NOMO-1 treated with dmso at 0.1 percent for 144 hours (cell line): ENCODE data around the gene CELSR1.
A peak's percentile ranks its signal among the peaks of the same experiment; 100 is the strongest.

Experiments
- DNase-seq: peaks from one replicate; lab custom pipeline; 2025; ENCODE audit not compliant: unreplicated experiment; lab: John Stamatoyannopoulos, UW

The CELSR1 gene

DNA sequence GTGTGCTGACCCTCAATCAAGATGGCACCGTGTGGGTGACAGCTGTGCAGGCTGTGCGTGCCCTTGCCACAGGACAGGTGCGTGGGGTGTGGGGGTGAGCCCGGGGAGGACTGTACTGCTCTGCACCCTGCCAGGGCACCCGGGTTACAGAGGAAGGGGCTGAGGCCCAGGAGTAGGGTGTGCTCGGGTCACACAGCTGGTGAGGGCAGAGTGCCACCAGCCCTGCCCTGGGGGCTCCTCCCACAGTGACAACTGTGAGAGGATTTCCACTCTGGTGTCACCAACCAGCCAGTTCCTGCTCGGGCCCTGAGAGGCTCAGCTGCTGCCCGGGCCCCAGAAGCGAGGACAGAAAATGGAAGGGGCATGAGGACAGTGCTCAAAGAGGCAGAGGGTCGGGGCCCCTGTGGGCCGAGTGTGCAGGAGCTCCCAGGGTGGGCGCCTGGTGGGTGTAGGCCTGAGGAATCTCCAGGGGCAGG lies 181.4 kb downstream of the CELSR1 start:
- no peak for DNase-seq

DNA sequence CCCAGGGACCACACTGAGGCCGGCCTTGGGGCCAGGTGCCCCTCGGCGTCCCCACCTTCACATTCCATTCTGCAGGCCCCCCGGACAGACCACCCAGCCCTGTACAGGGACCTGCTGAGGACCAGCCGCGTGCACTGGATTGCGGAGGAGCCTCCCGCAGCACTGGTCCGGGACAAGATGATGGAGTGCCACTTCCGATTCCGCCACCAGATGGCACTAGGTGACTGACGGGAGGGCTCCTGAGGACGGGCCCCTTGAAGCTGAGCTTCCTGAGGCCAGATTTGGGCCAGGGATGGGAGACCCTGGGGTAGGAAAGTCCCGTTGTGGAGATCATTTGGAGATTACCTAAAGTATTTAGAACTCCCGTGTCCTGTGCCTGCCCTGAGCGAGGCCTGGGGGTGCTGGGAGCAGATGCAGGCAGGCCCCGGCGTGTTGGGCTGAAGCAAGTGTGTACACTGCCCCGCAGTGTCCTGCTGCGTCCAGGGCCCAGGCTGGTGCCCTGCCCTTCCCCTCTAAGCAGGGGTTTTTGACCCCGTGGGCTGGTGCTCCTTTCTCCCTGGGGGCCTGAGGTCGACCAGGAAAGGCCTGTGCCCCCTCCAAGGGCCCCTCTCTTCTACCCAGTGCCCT lies 181.9 kb downstream of the CELSR1 start:
- DNase-seq, result peak; percentile 8

DNA sequence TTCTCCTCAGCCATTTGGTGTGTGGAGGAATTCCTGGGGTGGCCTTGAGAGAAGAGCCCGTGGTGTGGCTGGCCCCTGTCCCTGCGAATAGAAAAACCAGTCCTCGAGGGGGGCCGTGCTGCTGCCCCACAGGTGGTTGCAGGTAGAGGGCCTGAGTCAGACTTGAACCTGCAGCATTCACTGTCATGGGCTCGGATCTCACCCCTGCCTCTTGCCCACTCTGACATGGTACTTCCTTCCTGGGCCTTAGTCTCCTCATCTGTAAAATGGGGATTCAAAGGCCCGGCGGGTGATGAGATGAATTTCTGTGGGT lies 182.5 kb downstream of the CELSR1 start:
- DNase-seq, result no peak

DNA sequence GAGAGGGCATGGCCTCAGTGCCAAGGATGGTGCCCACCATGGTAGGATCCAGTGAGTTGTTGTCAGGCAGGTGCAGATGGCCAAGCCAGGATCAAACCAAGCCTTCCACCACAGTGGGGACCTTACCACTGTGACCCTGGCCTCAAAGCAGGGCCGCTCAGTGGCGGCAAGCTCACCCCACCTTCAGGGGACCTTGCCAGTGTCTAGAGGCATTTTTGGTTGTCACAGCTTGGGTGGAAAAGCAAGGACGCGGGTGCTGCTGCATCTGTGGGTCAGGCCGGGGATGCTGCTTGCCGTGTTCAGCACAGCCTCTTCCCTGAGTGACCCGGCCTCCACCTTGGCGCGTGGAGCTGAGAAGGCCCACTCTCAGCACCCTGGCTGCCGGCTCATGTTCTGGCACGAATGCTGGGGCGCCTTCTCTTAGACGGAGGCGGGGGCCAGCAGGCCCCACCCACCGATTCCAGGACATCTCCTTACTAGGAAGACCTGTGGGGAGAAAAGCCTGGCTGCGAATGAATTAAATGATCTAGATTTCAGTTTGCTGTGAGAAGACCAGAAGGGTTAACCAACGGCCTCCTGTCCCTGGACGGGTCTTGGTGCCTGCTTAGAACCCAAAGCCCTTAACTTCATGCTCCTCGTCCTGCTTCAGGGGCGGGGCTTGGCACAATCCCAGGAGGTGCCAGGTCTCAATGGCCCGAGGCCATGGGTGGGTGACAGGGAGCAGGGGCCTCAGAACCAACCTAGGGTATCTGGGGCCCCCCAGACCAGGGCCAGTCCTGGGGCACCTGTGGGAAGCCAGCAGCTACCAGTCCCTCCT lies 183.0 kb downstream of the CELSR1 start:
- no peak for DNase-seq

DNA sequence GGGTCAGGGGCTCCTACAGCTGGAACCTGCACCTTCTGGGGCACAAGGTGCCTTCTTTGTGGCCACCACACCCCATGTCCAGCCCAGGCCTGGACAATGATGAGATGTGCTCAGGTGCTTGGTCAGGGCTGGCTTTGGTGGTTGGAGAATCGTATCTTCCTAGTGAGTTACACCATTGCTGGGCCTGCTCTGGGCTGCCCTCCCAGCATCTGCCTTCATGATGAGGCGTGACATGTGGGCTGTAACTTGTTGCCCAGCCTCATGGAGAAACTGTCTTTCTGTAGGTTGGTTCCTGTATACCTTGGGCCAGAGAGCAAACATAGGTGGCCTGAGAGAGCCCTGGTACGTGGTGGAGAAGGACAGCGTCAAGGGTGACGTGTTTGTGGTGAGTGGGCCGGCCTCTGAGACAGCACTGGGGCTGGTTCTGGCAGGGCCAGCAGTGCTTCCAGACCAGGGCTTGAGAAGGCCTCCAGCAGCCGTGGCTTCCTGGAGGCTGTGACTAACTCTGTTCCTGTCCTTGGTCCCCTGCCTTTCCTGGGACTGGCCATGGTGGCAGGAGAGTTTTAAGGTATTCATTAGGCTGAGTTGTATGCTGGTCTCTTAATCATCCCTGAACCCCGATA lies 183.8 kb downstream of the CELSR1 start:
- DNase-seq, result no peak

DNA sequence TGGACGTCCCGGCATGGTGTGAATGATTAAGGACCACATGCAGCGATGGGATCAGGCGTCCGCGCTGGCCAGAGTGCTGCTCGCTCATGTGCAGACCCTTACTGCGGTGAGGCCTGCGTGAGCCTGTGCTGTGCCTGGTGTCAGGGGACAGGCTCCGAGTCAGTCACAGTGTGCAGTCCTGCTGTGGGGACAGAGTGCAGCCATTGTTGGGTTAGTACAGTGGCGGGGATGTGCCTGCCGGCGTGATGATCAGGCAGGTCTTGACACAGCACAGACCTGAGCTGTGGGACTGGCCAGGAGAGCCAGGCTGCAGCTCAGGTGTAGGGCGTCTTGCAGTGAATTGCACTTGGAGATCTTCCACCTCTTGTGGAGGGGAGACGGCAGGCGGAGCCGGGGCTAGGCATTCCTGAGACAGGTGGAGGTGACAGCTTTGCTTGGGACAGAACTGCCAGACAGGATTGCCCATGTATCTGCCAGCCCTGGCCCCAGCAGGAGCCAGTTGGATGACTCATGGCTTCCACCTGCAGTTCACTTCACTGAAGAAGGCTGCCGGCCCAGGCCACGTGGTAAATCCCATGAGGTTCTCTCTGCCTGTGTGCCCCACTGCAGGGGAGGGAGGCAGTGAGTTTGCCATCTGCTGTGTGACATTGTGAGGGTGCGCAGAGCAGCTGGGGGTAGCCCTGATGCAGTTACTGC lies 184.6 kb downstream of the CELSR1 start:
- DNase-seq, result no peak

DNA sequence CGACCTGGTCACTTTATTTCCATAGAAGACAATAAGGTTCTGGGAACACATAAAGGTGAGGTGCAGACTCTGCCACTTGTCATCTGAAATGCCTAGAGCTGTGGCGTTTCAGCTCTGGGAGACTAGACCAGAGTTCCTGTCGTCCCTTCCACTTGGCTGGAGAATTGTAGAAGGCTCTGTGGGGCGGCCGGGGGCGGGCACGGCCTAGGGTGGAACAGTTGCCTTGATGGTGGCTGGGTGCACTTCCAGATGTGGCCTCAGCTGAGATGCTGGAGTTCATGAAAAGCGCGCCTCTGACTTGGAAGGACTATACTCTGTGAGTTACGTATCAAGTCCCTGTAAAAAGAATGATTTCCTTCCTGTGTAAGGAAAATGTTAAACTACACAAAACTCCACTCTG lies 185.1 kb downstream of the CELSR1 start:
- no peak for DNase-seq

DNA sequence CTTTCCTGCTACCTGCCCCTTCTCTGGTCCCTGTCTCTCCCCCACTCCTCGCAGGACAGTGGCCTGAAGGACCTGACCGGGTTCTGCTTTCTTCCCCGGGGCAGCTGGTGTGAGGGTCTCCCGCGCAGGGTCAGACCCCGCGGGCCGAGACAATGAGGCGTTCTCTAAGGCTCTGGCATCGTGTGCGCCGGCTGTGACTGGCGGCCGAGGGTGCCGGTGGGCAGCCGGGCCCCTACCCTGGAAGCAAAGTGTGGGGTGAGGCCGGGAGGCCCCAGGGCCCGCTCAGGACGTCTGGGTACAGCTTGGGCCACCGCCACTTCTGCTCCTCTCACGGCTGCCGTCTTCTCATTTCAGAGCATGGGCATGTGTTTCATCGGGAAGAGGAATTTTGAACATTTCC lies 185.7 kb downstream of the CELSR1 start:
- no peak for DNase-seq

DNA sequence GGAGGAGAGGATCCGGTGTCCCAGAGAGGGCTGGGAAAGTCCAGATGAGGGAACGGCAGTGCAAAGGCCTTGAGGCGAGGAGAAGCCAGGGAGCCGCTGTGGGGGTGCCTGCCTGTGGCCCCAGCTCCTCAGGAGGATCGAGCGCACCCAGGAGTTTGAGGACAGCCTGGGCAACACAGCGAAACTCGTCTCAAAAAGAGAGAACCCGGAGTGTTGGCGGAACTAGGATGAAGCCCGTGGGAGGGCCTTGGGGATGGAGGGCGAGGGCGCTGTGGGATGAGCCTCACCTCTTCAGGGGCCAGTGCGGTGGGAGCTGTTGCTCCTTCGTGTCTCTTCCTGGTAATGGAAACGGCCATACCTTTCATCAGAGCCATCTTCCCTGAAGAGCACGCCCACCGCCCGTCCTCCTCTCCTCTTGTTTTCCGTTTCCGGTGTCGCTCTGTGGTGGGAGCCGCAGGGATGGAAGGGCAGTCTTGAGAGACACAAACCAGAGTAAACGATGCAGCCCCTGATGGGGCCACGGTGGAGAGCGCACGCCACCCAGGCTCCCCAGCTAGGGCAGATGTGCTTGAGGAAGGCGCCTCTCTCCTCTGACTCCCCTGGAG lies 186.2 kb downstream of the CELSR1 start:
- DNase-seq, result no peak

DNA sequence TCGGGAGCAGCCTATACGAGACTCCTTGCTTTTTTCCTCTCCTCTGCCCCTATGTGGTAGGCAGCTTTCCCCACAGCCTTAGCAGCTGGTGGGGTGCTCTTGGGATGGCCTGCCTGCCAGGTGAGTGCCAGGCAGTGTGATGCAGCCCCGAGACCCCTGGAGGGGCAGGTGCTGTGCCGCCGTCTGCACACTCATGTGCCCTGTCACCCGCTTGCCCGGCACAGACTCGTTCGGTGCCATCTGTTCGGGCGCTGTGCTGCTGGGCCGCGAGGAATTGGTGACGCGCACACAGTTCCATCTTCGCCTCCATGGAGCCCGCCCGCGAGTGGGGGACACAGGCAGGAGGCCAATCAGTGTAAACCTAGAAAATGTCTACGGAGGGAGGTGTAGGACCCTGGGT lies 186.8 kb downstream of the CELSR1 start:
- DNase-seq, result no peak

DNA sequence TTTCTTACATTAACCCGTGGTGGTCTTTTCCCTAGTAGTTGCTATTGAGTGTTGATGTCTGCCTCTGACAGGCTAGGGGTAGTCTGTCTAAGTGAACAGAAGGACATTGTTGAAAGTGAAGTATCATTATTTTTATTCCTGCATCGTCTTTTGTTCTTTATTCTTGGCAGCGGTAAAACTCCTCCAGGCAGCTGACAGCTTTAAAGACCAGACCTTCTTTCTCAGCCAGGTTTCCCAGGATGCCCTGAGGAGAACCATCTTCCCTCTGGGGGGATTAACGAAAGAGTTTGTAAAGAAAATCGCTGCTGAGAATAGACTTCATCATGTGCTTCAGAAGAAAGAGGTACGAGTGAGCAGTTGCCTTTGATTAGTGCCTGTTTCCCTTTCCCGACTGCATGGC lies 187.3 kb downstream of the CELSR1 start:
- no peak for DNase-seq

DNA sequence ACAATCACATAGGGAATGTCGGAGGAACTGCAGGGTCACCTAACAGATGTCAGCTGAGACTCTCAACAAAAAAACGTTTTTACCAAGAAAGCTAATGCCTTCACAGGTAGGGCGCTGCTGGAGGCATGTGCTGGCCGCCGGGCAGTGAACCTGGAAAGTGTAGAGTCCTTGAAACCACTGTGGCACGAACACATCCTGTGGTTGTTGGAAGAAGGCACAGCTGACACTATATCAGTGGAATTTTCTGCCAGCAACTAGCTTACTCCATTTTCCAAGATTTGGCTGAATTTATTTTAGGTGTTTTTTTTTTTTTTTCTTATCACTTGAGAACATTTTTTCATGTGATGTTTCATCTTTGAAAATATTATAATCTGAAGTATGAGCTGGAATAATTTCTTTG lies 187.7 kb downstream of the CELSR1 start:
- DNase-seq, result no peak

DNA sequence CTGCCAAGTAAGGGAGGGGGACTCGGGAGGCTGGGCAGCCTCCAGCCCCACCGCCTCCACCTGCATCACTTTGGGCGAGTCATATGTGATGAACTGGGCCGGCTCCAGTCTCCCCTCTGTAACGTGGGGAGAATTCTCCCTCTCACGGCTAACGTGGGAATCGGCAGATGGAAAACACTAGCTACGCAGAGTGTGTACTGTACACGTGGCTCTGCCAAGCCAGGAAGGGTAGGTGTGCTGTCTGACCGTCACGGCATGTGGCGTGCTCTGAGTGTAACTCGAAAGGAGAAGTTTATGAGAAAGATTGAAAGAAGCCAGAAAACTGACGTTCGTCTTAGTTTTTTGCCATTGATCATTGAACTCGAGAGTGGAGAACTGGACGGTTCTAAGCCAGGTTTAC lies 188.2 kb downstream of the CELSR1 start:
- DNase-seq, result no peak

DNA sequence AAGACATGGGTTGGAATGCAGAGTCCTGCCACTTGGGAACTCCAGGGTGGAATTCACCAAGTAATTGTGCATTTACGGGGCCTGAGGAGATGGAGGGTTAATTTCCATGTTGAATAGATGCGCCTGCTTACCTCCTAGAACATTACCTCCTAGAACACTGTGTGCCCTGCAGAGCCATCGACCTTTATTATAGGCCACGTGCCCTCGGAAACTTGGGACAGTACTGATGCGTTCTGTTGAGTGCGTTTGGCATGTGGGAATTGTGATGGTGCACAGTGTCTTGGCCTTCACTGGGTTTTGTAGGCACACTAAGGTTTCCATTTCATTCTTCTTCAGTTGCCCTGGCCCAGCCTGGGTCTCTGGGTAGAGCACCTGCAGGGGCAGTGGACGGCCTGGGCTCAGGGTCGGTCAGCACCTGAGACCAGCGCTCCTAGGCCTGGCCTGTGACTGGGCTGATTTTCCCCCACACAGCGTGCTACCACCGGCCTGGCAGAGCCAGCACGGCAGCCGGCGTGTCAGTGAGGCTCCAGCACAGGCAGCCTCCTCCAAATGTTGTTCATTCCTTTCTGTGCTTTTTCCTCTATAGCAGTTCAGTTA lies 189.2 kb downstream of the CELSR1 start:
- DNase-seq, result no peak

DNA sequence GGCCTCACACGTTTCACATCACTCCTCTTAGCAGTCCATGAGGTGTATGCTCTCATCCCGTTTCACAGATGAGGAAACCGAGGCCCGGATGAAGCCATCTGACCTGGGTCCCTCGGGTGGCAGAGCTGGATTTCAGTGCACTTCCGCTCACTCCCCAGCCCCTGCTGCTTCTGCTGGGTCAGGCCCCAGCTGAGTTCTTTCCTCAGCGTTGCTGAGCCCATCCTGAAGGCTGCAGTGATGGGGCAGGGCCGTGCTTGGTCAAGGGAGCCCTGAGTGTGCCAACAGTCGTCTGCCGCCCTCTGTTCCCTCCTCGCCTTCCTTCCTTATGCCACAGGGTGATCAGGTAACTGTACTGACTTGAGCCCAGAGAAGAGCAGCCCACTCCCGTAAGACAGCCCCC lies 189.8 kb downstream of the CELSR1 start:
- no peak for DNase-seq

DNA sequence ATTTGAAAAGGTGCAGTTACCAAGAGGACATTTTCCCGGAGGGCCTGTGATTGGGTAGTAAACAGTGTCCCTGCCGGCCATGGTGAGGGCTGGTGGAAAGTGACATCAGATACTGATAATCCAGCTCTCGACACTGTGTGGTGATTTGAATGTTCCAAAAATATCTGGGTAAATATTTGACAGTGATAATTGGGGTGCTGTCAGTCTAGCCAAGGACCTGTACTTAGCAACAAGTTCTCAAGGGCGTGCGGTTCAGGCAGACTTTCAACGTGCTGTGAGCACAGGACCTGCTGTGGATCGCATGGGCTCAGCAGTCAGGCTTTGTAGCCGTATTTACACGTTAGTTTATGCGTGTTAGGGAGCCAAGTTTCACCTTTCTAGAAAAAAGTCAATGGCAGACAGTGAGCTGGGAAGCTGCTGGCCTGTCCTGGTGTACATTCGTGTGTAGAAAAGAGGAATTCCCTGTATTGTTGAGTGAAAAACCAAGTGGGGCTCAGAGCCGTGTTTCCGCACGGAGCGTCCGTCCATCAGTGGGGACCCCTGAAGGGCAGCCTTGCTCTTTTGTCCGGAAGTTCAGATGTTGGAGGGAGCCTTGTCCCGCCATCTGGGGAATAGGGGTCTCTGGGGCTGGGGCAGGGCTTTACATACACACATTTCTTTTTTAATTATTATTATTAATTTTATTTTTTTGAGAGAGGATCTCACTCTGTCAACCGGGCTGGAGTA lies 190.6 kb downstream of the CELSR1 start:
- no peak for DNase-seq

DNA sequence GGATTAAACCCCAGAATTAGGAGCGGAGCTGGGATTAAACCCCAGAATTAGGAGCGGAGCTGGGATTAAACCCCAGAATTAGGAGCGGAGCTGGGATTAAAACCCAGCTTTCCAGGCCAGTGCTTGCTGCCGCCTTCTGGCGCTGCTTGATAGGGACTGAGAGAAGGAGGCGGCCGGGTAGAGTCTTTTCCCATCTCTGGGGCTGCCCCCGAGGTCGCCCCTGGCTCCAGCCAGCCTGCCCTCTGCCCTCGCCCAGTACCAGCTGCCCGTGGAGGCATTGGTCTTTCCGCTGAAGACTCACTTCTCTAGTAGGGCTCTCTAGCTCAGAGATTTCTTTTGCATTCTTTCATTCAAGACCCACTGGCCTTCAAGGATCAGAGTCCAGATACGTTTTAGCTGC lies 196.7 kb downstream of the CELSR1 start:
- DNase-seq, result no peak

DNA sequence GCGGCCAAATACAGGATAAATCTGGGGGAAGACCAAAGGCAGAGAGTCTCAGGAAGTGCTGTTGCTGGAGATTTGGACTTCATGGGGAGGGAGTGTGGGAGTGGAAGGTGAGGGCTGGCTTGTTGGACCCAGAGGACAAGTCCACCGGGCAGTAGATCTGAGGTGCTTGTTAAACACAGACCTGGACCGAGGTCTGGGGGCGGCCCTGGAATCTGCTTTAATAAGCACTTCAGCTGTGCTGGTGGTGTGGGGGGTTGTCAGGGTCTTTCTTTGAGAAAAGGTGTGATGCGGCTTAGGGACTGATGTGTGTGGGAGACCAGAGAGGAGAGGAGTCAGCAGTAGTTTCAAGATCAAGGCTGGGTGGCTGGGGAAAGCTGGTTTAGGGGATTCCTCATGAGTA lies 197.5 kb downstream of the CELSR1 start:
- DNase-seq, result no peak

DNA sequence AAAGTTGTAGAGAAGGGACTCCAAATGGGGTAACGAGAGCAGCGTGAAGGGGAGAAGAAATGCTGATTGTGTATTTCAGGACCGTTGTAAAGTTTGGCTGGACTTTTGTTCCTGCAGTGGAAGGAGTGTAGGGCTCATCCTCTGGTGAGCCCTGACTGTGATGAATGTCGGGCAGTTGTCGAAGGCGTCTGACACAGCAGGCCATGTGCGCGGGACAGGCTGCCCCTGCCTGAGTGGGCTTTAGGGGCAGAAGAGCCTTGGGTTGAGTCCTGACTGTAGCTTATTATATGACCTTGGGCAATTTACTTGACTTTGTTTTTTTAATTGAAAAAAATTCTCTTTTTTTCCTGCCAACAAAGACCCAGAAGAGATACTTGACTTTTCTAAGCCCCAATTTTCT lies 198.8 kb downstream of the CELSR1 start:
- DNase-seq, result no peak

DNA sequence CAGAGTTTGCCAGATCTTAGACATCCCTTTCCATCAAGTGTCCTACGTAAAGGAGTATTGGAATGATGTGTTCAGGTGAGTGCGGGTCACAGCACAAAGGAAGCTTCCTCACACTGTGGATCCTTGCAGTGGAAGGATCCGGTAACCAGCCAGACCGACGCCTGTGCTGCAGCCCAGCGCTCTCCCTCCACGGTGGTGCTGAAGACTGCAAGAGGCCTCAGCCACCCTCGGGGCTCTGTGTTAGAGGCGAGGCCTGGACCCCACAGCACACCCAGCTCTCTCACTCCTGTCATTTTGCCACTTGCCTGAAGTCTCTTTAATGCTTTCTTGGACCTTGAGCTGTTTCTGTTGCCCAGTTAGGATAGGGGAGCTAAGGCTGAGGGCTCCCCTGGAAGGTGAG lies 199.6 kb downstream of the CELSR1 start:
- DNase-seq, result no peak
